ENCODE results near the gene RPP30. TPM values are rescaled to one million over a fixed set of nuclear protein-coding genes. Genes with fewer than 3 reads are reported as not detected.

Gene RPP30
- total and polyA plus RNA-seq, 2 of the 13 experiments (the other 11 are each of a cell fraction or from before 2014, with no cell fraction given) = 27.1 to 65.0 TPM

DNA sequence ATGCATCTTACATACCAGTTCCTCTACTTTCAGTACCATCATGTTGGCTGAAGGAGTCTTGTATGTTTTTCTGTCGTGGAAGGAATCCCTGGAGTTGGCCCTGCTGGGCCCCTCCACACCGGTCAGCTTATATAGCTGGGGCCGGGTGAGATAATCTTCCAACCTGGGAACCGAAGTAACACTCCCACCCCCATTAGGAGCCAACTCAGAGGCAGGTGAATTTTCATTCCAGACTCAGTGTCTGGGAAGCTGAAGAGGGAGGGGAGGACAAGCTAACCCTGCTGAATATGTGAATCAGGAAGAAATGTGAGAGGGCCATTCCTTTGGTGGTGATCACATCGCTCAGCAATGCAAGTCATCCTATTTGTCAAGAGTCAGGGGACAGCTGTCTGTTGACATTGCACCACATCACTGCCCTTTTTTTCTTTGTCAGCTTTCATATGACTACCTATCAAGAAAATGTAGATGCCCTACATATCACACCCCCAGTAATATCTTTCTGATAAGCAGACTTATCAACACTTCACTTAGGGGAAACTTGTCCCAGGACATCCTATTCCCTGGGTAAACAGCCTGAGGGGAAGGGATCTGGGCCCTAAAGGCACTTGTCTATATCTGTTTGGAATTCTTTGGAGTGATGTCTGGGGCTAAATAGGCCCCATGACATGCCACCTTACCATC lies 49.4 kb downstream of the RPP30 start, which contains the start of gene ANKRD1 (continued):
- TF ChIP-seq CREM (IDR thresholded peaks at IDR 0.05) (peak; percentile 63), CREM (CRISPR knock-in tag; IDR thresholded peaks at IDR 0.05) (no peak), ZMYM2 (CRISPR knock-in tag; IDR thresholded peaks at IDR 0.05) (peak; percentile 46; the same call in 1 of the 2 replicates), ZNF543 (CRISPR knock-in tag; IDR thresholded peaks at IDR 0.05) (no peak), ZNF501 (CRISPR knock-in tag; IDR thresholded peaks at IDR 0.05) (no peak), ZNF773 (CRISPR knock-in tag; IDR thresholded peaks at IDR 0.05; ENCODE audit: borderline replicate concordance) (no peak), ZNF367 (CRISPR knock-in tag; IDR thresholded peaks at IDR 0.05; ENCODE audit: borderline replicate concordance) (no peak), AHR (CRISPR knock-in tag; IDR thresholded peaks at IDR 0.05) (no peak), CREB1 (IDR thresholded peaks at IDR 0.05) (0 out of 2 replicates have a peak, but pooled peaks have one; percentile 15), CREB1 (CRISPR knock-in tag; IDR thresholded peaks at IDR 0.05) (0 out of 2 replicates have a peak, but pooled peaks have one; percentile 58), SRSF9 (IDR thresholded peaks at IDR 0.05; ENCODE audit: borderline replicate concordance, insufficient read depth, low read depth, low read length, poor library complexity, severe bottlenecking) (no peak), ZZZ3 (CRISPR knock-in tag; IDR thresholded peaks at IDR 0.05; ENCODE audit: borderline replicate concordance) (no peak), NFYC (CRISPR knock-in tag; IDR thresholded peaks at IDR 0.05) (peak; percentile 15; the same call in 1 of the 2 replicates), HNRNPLL (IDR thresholded peaks at IDR 0.05; ENCODE audit: low read depth, low read length, poor library complexity, severe bottlenecking) (no peak), PAWR (CRISPR knock-in tag; IDR thresholded peaks at IDR 0.05; ENCODE audit: borderline replicate concordance) (no peak), SETDB1 (CRISPR knock-in tag; IDR thresholded peaks at IDR 0.05; ENCODE audit: borderline replicate concordance) (no peak), KDM6A (CRISPR knock-in tag; IDR thresholded peaks at IDR 0.05; ENCODE audit: low read depth) (no peak), ZNF550 (CRISPR knock-in tag; IDR thresholded peaks at IDR 0.05; ENCODE audit: borderline replicate concordance) (no peak), SP5 (CRISPR knock-in tag; IDR thresholded peaks at IDR 0.05; ENCODE audit: borderline replicate concordance, low read depth) (no peak), BCL6 (CRISPR knock-in tag; IDR thresholded peaks at IDR 0.05) (peak; percentile 69)
- TF ChIP-seq, protein P1, sequence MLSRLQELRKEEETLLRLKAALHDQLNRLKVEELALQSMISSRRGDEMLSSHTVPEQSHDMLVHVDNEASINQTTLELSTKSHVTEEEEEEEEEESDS (CRISPR knock-in tag; IDR thresholded peaks at IDR 0.05; ENCODE audit: borderline replicate concordance) = no peak
- TF ChIP-seq, protein P2, sequence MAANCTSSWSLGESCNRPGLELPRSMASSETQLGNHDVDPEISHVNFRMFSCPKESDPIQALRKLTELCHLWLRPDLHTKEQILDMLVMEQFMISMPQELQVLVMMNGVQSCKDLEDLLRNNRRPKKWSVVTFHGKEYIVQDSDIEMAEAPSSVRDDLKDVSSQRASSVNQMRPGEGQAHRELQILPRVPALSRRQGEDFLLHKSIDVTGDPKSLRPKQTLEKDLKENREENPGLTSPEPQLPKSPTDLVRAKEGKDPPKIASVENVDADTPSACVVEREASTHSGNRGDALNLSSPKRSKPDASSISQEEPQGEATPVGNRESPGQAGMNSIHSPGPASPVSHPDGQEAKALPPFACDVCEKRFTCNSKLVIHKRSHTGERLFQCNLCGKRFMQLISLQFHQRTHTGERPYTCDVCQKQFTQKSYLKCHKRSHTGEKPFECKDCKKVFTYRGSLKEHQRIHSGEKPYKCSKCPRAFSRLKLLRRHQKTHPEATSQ (CRISPR knock-in tag; IDR thresholded peaks at IDR 0.05; ENCODE audit: borderline replicate concordance) = 0 out of 2 replicates have a peak, but pooled peaks have one; percentile 26
- TF ChIP-seq, protein P3, sequence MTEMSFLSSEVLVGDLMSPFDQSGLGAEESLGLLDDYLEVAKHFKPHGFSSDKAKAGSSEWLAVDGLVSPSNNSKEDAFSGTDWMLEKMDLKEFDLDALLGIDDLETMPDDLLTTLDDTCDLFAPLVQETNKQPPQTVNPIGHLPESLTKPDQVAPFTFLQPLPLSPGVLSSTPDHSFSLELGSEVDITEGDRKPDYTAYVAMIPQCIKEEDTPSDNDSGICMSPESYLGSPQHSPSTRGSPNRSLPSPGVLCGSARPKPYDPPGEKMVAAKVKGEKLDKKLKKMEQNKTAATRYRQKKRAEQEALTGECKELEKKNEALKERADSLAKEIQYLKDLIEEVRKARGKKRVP (CRISPR knock-in tag; IDR thresholded peaks at IDR 0.05) = peak in 1 of 2 experiments; percentile 76; a peak in 2 of 4 replicates
- TF ChIP-seq, protein P4, sequence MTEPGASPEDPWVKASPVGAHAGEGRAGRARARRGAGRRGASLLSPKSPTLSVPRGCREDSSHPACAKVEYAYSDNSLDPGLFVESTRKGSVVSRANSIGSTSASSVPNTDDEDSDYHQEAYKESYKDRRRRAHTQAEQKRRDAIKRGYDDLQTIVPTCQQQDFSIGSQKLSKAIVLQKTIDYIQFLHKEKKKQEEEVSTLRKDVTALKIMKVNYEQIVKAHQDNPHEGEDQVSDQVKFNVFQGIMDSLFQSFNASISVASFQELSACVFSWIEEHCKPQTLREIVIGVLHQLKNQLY (CRISPR knock-in tag; IDR thresholded peaks at IDR 0.05) = peak; percentile 33; the same call in 1 of the 2 replicates
- TF ChIP-seq, protein P5, sequence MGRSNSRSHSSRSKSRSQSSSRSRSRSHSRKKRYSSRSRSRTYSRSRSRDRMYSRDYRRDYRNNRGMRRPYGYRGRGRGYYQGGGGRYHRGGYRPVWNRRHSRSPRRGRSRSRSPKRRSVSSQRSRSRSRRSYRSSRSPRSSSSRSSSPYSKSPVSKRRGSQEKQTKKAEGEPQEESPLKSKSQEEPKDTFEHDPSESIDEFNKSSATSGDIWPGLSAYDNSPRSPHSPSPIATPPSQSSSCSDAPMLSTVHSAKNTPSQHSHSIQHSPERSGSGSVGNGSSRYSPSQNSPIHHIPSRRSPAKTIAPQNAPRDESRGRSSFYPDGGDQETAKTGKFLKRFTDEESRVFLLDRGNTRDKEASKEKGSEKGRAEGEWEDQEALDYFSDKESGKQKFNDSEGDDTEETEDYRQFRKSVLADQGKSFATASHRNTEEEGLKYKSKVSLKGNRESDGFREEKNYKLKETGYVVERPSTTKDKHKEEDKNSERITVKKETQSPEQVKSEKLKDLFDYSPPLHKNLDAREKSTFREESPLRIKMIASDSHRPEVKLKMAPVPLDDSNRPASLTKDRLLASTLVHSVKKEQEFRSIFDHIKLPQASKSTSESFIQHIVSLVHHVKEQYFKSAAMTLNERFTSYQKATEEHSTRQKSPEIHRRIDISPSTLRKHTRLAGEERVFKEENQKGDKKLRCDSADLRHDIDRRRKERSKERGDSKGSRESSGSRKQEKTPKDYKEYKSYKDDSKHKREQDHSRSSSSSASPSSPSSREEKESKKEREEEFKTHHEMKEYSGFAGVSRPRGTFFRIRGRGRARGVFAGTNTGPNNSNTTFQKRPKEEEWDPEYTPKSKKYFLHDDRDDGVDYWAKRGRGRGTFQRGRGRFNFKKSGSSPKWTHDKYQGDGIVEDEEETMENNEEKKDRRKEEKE (IDR thresholded peaks at IDR 0.05) = no peak

Data from HepG2 (cell line).